IPS DF 19.7 (cell line): ENCODE measurements around the gene RAMP2.

Experiments used
- DNase-seq: peaks from one replicate; pipeline ENCODE4 v3.0.0-alpha.2; 2013; ENCODE audit warnings: low read depth, low spot score

Gene RAMP2

GRCh38 chr17:42792545-42792944 lies 31.5 kb downstream of the RAMP2 start:
- DNase-seq, result no peak

- no peak for DNase-seq
Measured at GRCh38 chr17:42795061-42795460, 34.0 kb downstream of the RAMP2 start.

GRCh38 chr17:42795465-42795864 lies 34.4 kb downstream of the RAMP2 start:
- no peak for DNase-seq

- no peak for DNase-seq
Measured at GRCh38 chr17:42796066-42796758, 35.2 kb downstream of the RAMP2 start.

- no peak for DNase-seq
Measured at GRCh38 chr17:42797067-42798007, 36.3 kb downstream of the RAMP2 start.

- DNase-seq, result no peak
Measured at GRCh38 chr17:42798011-42798382, 37.0 kb downstream of the RAMP2 start.

- peak; percentile 75 for DNase-seq
Measured at GRCh38 chr17:42798383-42799380, 37.7 kb downstream of the RAMP2 start, which contains the start of the genes CNTD1 and COA3. TSS of gene CNTD1 (plus strand) at chr17:42798861. CDS start at chr17:42799068, 207 bp downstream. TSS of gene COA3 (minus strand) at chr17:42798704. CDS start at chr17:42798681, 23 bp downstream.

GRCh38 chr17:42803074-42803883 lies 42.3 kb downstream of the RAMP2 start:
- DNase-seq, result no peak

GRCh38 chr17:42804918-42805367 lies 43.9 kb downstream of the RAMP2 start:
- no peak for DNase-seq

GRCh38 chr17:42806249-42806648 lies 45.2 kb downstream of the RAMP2 start:
- DNase-seq, result no peak

GRCh38 chr17:42809250-42809649 lies 48.2 kb downstream of the RAMP2 start:
- no peak for DNase-seq
